ENCODE results near the gene ZC3H12C. TPM values are rescaled to one million over a fixed set of nuclear protein-coding genes. Genes with fewer than 3 reads are reported as not detected.

Gene ZC3H12C
- total and polyA plus RNA-seq, 10 of the 15 experiments (the other 5 are each of a cell fraction or from before 2014, with no cell fraction given): 0.31 to 31.0 (median 3.7) TPM

- Histone ChIP-seq H3K27me3 (replicated peaks in 1 of 2; ENCODE audit: control insufficient read depth in 2 of 2, insufficient read depth in 2 of 2, low read length in 1 of 2) (no peaks in the 10 kb centered on the region), H3K9ac (ENCODE audit: control insufficient read depth, insufficient read depth, low read length) (no peak overlapping the region), H3K9me3 (replicated peaks; ENCODE audit: control insufficient read depth, insufficient read depth, low read length) (no peaks in the 10 kb centered on the region), H2AFZ (ENCODE audit: control insufficient read depth, low read depth, low read length) (no peak overlapping the region), H3K4me2 (ENCODE audit: control insufficient read depth, insufficient read depth) (no peak overlapping the region), H3K36me3 (ENCODE audit: control insufficient read depth in 2 of 2, insufficient read depth in 2 of 2, low read length in 1 of 2) (peaks cover 0 to 11% of the 10 kb centered on the region in 2 experiments; a peak in 2 of 4 replicates), H3K79me2 (ENCODE audit: control insufficient read depth, insufficient read depth, low read length) (no peaks in the 10 kb centered on the region), H3K4me1 (ENCODE audit: control insufficient read depth, insufficient read depth, low read length) (no peaks in the 10 kb centered on the region), H4K20me1 (ENCODE audit: control insufficient read depth, insufficient read depth) (peaks cover 1% of the 10 kb centered on the region; the same call in 1 of the 2 replicates), H3K27ac (ENCODE audit: control insufficient read depth, insufficient read depth) (no peak overlapping the region), H3K4me3 (no peak overlapping the region)
- POLR2A ChIA-PET: interaction anchor here (0.8 to 2.1 kb wide), 2 partner anchors 9 to 13 kb away, joined by 3 to 5 read pairs; no protein-coding TSS in a partner anchor
- FAIRE-seq (no peak), DNase-seq (ENCODE audit: low read depth, low spot score) (no peak), ATAC-seq (no peak)
- RAD21 ChIA-PET (ENCODE audit: unreplicated experiment): interaction anchor here (1.0 kb wide), 1 partner anchor 220 kb away, joined by 3 read pairs; no protein-coding TSS in a partner anchor
- CTCF ChIA-PET: interaction anchor here (2.0 kb wide), 1 partner anchor 213 kb away, joined by 5 read pairs; no protein-coding TSS in a partner anchor
- TF ChIP-seq PRDM15 (CRISPR knock-in tag; IDR thresholded peaks at IDR 0.05) (no peak), TCF12 (IDR thresholded peaks at IDR 0.05; ENCODE audit: low read depth, low read length) (no peak), IRF4 (IDR thresholded peaks at IDR 0.05; ENCODE audit: low read depth, low read length) (no peak), TARDBP (IDR thresholded peaks at IDR 0.05; ENCODE audit: borderline replicate concordance) (no peak), BRCA1 (IDR thresholded peaks at IDR 0.05; ENCODE audit: low read depth, low read length) (no peak)
- no TSS peak for BruUV-seq (replicated peaks)
- SMC1A ChIA-PET (ENCODE audit: uncharacterized antibody, unreplicated experiment): interaction anchor here (1.0 to 1.6 kb wide), 2 partner anchors 35 to 134 kb away, joined by 3 read pairs; no protein-coding TSS in a partner anchor
- in situ Hi-C loops (cut with MboI) (no loop called here), intact Hi-C loops (cut with micrococcal nuclease; ENCODE audit: unreplicated experiment) (no loop called here)
- 61% methylated on average over 1 of the region's 1 CpG for WGBS (ENCODE audit: insufficient coverage, insufficient replicate concordance, low lambda C conversion rate, missing lambda C conversion rate)
Measured at GRCh38 chr11:110159476-110159875, 66.3 kb downstream of the ZC3H12C start.
